CD4-positive, CD25-positive, alpha-beta regulatory T cell (primary cell): ENCODE measurements around the gene PHF2. TPM values are rescaled to one million over a fixed set of nuclear protein-coding genes. Genes with fewer than 3 reads are reported as not detected.
A peak's percentile ranks its signal among the peaks of the same experiment; 100 is the strongest.

Experiments
- ATAC-seq, 2 donors: fragments of 150-1000 bp; cut with Tn5 transposase; one replicate each; pipeline ENCODE4 v1.10.0; 2021; ENCODE audit warnings: low read depth in 2 of 2, moderate number of reproducible peaks in 2 of 2, moderate library complexity in 1 of 2
- DNase-seq, 3 donors: peaks; one replicate each; pipeline versions ENCODE4 v3.0.0 to v3.0.0-alpha.2; 2012 to 2022; ENCODE audit warnings: mixed read lengths in 1 of 3
- H3K27ac ChIP-seq: one replicate; pipeline ENCODE4 v1.7.0; 2013; ENCODE audit warnings: mild to moderate bottlenecking, low read length; ENCODE audit not compliant: insufficient read depth, poor library complexity, severe bottlenecking
- H3K27me3 ChIP-seq: one replicate; pipeline ENCODE4 v1.7.0; 2013; ENCODE audit warnings: low read length; ENCODE audit not compliant: control insufficient read depth, insufficient read depth
- H3K36me3 ChIP-seq: one replicate; pipeline ENCODE4 v1.7.0; 2013; ENCODE audit warnings: mild to moderate bottlenecking, low read length, moderate library complexity; ENCODE audit not compliant: control insufficient read depth, insufficient read depth
- H3K4me1 ChIP-seq: 2 replicates; pipeline ENCODE4 v1.7.0; 2013; ENCODE audit warnings: mild to moderate bottlenecking, low read length; ENCODE audit not compliant: insufficient read depth, control insufficient read depth, poor library complexity, severe bottlenecking
- H3K4me3 ChIP-seq: one replicate; pipeline ENCODE4 v1.7.0; 2013; ENCODE audit warnings: low read depth, mild to moderate bottlenecking, low read length, moderate library complexity
- H3K9me3 ChIP-seq, 2 experiments: 1 replicate in 1 of 2; 2 replicates in 1 of 2; pipeline ENCODE4 v1.7.0; 2013; ENCODE audit warnings: low read length in 2 of 2, mild to moderate bottlenecking in 1 of 2, moderate library complexity in 1 of 2; ENCODE audit not compliant: control insufficient read depth in 2 of 2
- H3K27ac Mint-ChIP-seq, 3 donors: one replicate each; pipeline ENCODE4 v1.8.0; 2020 to 2022; ENCODE audit warnings: mild to moderate bottlenecking in 3 of 3, mixed read lengths in 3 of 3, moderate library complexity in 2 of 3
- H3K27me3 Mint-ChIP-seq: one replicate; pipeline ENCODE4 v1.8.0; 2022; ENCODE audit warnings: mild to moderate bottlenecking, mixed read lengths
- H3K36me3 Mint-ChIP-seq: one replicate; pipeline ENCODE4 v1.8.0; 2020; ENCODE audit warnings: mixed read lengths
- H3K4me1 Mint-ChIP-seq, 4 donors: one replicate each; pipeline ENCODE4 v1.8.0; 2020 to 2022; ENCODE audit warnings: mixed read lengths in 4 of 4, mild to moderate bottlenecking in 1 of 4
- H3K4me3 Mint-ChIP-seq, 4 donors: one replicate each; pipeline ENCODE4 v1.8.0; 2020 to 2022; ENCODE audit warnings: mild to moderate bottlenecking in 4 of 4, mixed read lengths in 4 of 4, moderate library complexity in 3 of 4
- H3K9me3 Mint-ChIP-seq, 7 donors: one replicate each; pipeline ENCODE4 v1.8.0; 2020 to 2022; ENCODE audit warnings: mixed read lengths in 7 of 7, mild to moderate bottlenecking in 3 of 7, moderate library complexity in 2 of 7
- polyA plus RNA-seq, 4 donors: library from polyadenylated mRNA; unstranded; fragments of 300-500 nt; fragmentation: Illumina TruSeq; gene quantifications; one replicate each; pipeline ENCODE4 v1.2.3, GENCODE V29; 2021
- total RNA-seq: library from RNA; stranded (reverse); gene quantifications from one replicate; pipeline ENCODE4 v1.2.3, GENCODE V29; 2022

PHF2 gene
- total and polyA plus RNA-seq, 5 donors from 2014 or later = 0.37 to 29.4 (median 1.0) TPM

DNA sequence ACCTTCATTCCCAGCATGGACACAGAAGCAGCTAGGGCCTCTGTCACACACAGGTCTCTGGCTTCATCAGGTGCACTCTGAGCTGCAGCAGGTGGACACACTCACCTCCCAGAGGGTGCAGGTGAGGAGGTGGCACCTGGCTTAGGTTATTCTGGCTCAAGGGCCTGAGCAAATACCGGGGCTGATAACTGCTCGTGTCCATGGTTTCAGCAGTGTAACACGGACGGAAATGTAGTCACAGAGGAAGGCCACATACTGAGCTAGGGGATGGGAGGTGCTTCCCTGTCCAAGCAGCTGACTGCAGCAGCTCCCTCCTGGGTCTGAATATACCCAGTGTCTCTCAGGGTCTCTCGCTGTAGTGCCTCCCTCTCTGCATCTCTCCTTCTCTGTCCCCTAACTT lies 5.7 kb downstream of the PHF2 start:
- Histone ChIP-seq H3K4me1 (peaks cover 21% of the 10 kb centered on the region), H3K27me3 (no peaks in the 10 kb centered on the region), H3K27ac (no peak overlapping the region), H3K9me3 (peaks cover 0 to 9% of the 10 kb centered on the region in 2 experiments), H3K4me3 (no peak overlapping the region), H3K36me3 (no peaks in the 10 kb centered on the region)
- H3K36me3 Mint-ChIP-seq = peaks cover 12% of the 10 kb centered on the region
- peaks cover 0 to 19% (median 4%) of the 10 kb centered on the region in 7 donors for H3K9me3 Mint-ChIP-seq
- H3K27ac Mint-ChIP-seq = no peak overlapping the region
- ATAC-seq (no peak), DNase-seq (no peak)
- H3K4me1 Mint-ChIP-seq = peaks cover 18 to 72% (median 36%) of the 10 kb centered on the region in 4 donors
- H3K27me3 Mint-ChIP-seq = no peaks in the 10 kb centered on the region
- H3K4me3 Mint-ChIP-seq = peak overlapping the region in 1 of 4 donors; percentile 56

DNA sequence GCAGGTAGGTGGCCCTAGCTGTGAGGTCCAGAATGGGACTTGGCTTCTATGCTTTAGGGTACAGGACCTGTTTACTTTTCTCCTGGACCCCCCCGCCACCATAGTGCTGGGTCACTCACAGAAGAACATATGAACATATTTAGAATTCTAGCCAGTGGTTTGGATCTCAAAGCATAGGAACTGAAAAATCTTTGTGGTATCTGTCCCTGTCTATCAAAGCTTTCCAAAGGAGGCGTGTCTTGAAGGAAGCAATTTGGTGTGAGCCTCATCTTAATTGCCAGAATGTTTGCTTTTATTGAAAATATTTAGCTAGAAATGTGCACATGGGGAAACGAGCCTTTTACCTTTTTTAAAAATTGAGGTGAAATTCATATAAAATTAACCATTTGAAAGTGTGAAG lies 6.2 kb downstream of the PHF2 start:
- Histone ChIP-seq H3K9me3 (peaks cover 0 to 9% of the 10 kb centered on the region in 2 experiments), H3K4me1 (peaks cover 17% of the 10 kb centered on the region), H3K27me3 (no peaks in the 10 kb centered on the region), H3K27ac (no peak overlapping the region), H3K36me3 (no peaks in the 10 kb centered on the region), H3K4me3 (no peak overlapping the region)
- no peak for DNase-seq
- H3K4me1 Mint-ChIP-seq = peaks cover 17 to 73% (median 35%) of the 10 kb centered on the region in 4 donors
- ATAC-seq = no peak
- peaks cover 0 to 19% (median 4%) of the 10 kb centered on the region in 7 donors for H3K9me3 Mint-ChIP-seq
- H3K27ac Mint-ChIP-seq = peak overlapping the region in 2 of 3 donors; percentile 20 to 31
- H3K36me3 Mint-ChIP-seq = peaks cover 12% of the 10 kb centered on the region
- peak overlapping the region in 1 of 4 donors; percentile 56 for H3K4me3 Mint-ChIP-seq
- no peaks in the 10 kb centered on the region for H3K27me3 Mint-ChIP-seq

DNA sequence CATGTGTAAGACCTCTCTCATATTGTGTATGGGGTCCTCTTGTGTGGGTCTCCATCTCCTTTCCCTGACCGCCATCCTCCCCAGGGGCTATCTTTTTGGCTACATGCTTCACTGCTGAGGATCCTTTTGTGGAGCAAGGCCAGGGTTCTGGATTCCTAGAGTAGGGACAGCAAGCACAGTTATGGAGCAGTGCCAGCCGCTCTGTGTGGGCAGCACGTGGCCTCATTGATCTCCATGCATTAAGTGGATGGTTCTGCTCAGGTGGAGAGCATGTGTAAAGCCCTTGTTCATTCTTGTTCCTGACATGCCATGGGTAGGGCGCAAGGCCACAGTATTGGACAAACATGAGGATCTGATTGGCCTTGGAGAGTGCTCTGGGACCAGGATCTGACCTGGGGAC lies 8.9 kb downstream of the PHF2 start:
- H3K27me3 ChIP-seq = no peaks in the 10 kb centered on the region
- Mint-ChIP-seq H3K27me3 (no peaks in the 10 kb centered on the region), H3K27ac (no peak overlapping the region), H3K9me3 (peaks cover 0 to 19% (median 4%) of the 10 kb centered on the region in 7 donors), H3K36me3 (peaks cover 12% of the 10 kb centered on the region), H3K4me1 (peaks cover 20 to 73% (median 36%) of the 10 kb centered on the region in 4 donors), H3K4me3 (no peak overlapping the region)
- H3K4me3 ChIP-seq = no peak overlapping the region
- peaks cover 9% of the 10 kb centered on the region for H3K4me1 ChIP-seq
- peaks cover 0 to 9% of the 10 kb centered on the region in 2 experiments for H3K9me3 ChIP-seq
- no peaks in the 10 kb centered on the region for H3K36me3 ChIP-seq
- DNase-seq (no peak), ATAC-seq (no peak)
- H3K27ac ChIP-seq = no peak overlapping the region

GRCh38 chr9:93585695-93586094 lies 9.3 kb downstream of the PHF2 start:
- H3K36me3 Mint-ChIP-seq = peaks cover 12% of the 10 kb centered on the region
- Histone ChIP-seq H3K4me3 (no peak overlapping the region), H3K27me3 (no peaks in the 10 kb centered on the region), H3K36me3 (no peaks in the 10 kb centered on the region), H3K4me1 (peaks cover 9% of the 10 kb centered on the region), H3K27ac (no peak overlapping the region), H3K9me3 (peaks cover 0 to 9% of the 10 kb centered on the region in 2 experiments)
- peaks cover 0 to 19% (median 4%) of the 10 kb centered on the region in 7 donors for H3K9me3 Mint-ChIP-seq
- H3K4me1 Mint-ChIP-seq = peaks cover 23 to 73% (median 34%) of the 10 kb centered on the region in 4 donors
- no peak for ATAC-seq
- no peak overlapping the region for H3K27ac Mint-ChIP-seq
- H3K27me3 Mint-ChIP-seq = no peaks in the 10 kb centered on the region
- H3K4me3 Mint-ChIP-seq = no peak overlapping the region
- no peak for DNase-seq

GRCh38 chr9:93586290-93587057 lies 10.1 kb downstream of the PHF2 start:
- Histone ChIP-seq H3K27ac (no peak overlapping the region), H3K27me3 (no peaks in the 10 kb centered on the region), H3K4me3 (no peak overlapping the region), H3K9me3 (peaks cover 0 to 9% of the 10 kb centered on the region in 2 experiments), H3K4me1 (peaks cover 4% of the 10 kb centered on the region), H3K36me3 (no peaks in the 10 kb centered on the region)
- Mint-ChIP-seq H3K27me3 (no peaks in the 10 kb centered on the region), H3K9me3 (peaks cover 0 to 19% (median 4%) of the 10 kb centered on the region in 7 donors), H3K27ac (peak overlapping the region in 1 of 3 donors; percentile 47), H3K4me1 (peaks cover 23 to 72% (median 35%) of the 10 kb centered on the region in 4 donors), H3K36me3 (peaks cover 12% of the 10 kb centered on the region), H3K4me3 (no peak overlapping the region)
- no peak for DNase-seq
- ATAC-seq = no peak

GRCh38 chr9:93587284-93587650 lies 10.9 kb downstream of the PHF2 start:
- peaks cover 12% of the 10 kb centered on the region for H3K36me3 Mint-ChIP-seq
- no peaks in the 10 kb centered on the region for H3K27me3 ChIP-seq
- peak overlapping the region in 1 of 3 donors; percentile 47 for H3K27ac Mint-ChIP-seq
- no peaks in the 10 kb centered on the region for H3K27me3 Mint-ChIP-seq
- H3K4me3 ChIP-seq = no peak overlapping the region
- H3K4me1 ChIP-seq = peaks cover 4% of the 10 kb centered on the region
- H3K4me1 Mint-ChIP-seq = peaks cover 23 to 71% (median 37%) of the 10 kb centered on the region in 4 donors
- peaks cover 0 to 19% (median 4%) of the 10 kb centered on the region in 7 donors for H3K9me3 Mint-ChIP-seq
- DNase-seq = no peak
- no peak overlapping the region for H3K27ac ChIP-seq
- no peak for ATAC-seq
- peaks cover 0 to 9% of the 10 kb centered on the region in 2 experiments for H3K9me3 ChIP-seq
- no peaks in the 10 kb centered on the region for H3K36me3 ChIP-seq
- H3K4me3 Mint-ChIP-seq = no peak overlapping the region

GRCh38 chr9:93587651-93588347 lies 11.4 kb downstream of the PHF2 start:
- no peak for DNase-seq
- Histone ChIP-seq H3K4me1 (peaks cover 4% of the 10 kb centered on the region), H3K36me3 (no peaks in the 10 kb centered on the region), H3K4me3 (no peak overlapping the region), H3K9me3 (peaks cover 0 to 9% of the 10 kb centered on the region in 2 experiments), H3K27me3 (no peaks in the 10 kb centered on the region), H3K27ac (no peak overlapping the region)
- H3K27ac Mint-ChIP-seq = peak overlapping the region in 2 of 3 donors; percentile 59 to 81
- peaks cover 12% of the 10 kb centered on the region for H3K36me3 Mint-ChIP-seq
- no peak overlapping the region for H3K4me3 Mint-ChIP-seq
- no peaks in the 10 kb centered on the region for H3K27me3 Mint-ChIP-seq
- peaks cover 0 to 16% (median 4%) of the 10 kb centered on the region in 7 donors for H3K9me3 Mint-ChIP-seq
- H3K4me1 Mint-ChIP-seq = peaks cover 18 to 72% (median 37%) of the 10 kb centered on the region in 4 donors
- ATAC-seq = no peak
